Activated naive CD4-positive, alpha-beta T cell treated with anti-CD3 and anti-CD28 coated beads for 36 hours (primary cell): ENCODE results near the gene GNPNAT1. TPM values are rescaled to one million over a fixed set of nuclear protein-coding genes. Genes with fewer than 3 reads are reported as not detected.

Experiments
- CTCF ChIA-PET: fragments of 350-600 bp; sonication (Branson Sonifier 250); formaldehyde crosslinking; loops from one replicate; lab custom pipeline; 2021; ENCODE audit warnings: antibody characterized with exemption; lab: Charles Lee
- DNase-seq: peaks from one replicate; pipeline ENCODE4 v3.0.0-alpha.2; 2020
- H3K27ac Mint-ChIP-seq: one replicate; pipeline ENCODE4 v1.8.0; 2021; ENCODE audit warnings: mild to moderate bottlenecking, mixed read lengths
- H3K27me3 Mint-ChIP-seq: one replicate; pipeline ENCODE4 v1.8.0; 2021; ENCODE audit warnings: low read depth, mixed read lengths
- H3K36me3 Mint-ChIP-seq: one replicate; pipeline ENCODE4 v1.8.0; 2021; ENCODE audit warnings: low read depth, mixed read lengths
- H3K4me1 Mint-ChIP-seq: one replicate; pipeline ENCODE4 v1.8.0; 2021; ENCODE audit warnings: low read depth, mixed read lengths
- H3K4me3 Mint-ChIP-seq: one replicate; pipeline ENCODE4 v1.8.0; 2021; ENCODE audit warnings: mild to moderate bottlenecking, moderate library complexity, mixed read lengths
- H3K9me3 Mint-ChIP-seq: one replicate; pipeline ENCODE4 v1.8.0; 2021; ENCODE audit warnings: mixed read lengths
- intact Hi-C: fragments of 100-400 bp; cut with micrococcal nuclease; formaldehyde crosslinking; loops from one replicate; pipeline ENCODE4 v1.15.1; 2023
- total RNA-seq, 2 experiments: library from RNA; stranded (reverse); gene quantifications; one replicate each; pipeline ENCODE4 v1.2.3, GENCODE V29; 2021

GNPNAT1 gene
- total RNA-seq, 2 experiments from 2014 or later: 26.1 to 26.9 TPM

- DNase-seq: no peak
- CTCF ChIA-PET: interaction anchor here (1.5 to 4.4 kb wide), 3 partner anchors 138 to 484 kb away, joined by 3 to 23 read pairs (median 4); no protein-coding TSS in a partner anchor
- Mint-ChIP-seq H3K4me3 (no peak overlapping the region), H3K36me3 (no peaks in the 10 kb centered on the region), H3K27me3 (peaks cover 1% of the 10 kb centered on the region), H3K9me3 (no peaks in the 10 kb centered on the region), H3K4me1 (peaks cover 2% of the 10 kb centered on the region), H3K27ac (no peak overlapping the region)
- intact Hi-C loops: no loop called here
Measured at GRCh38 chr14:52821805-52822250, 30.4 kb upstream of the GNPNAT1 start.

GRCh38 chr14:52808101-52808500 is 16.7 kb upstream of the GNPNAT1 start:
- Mint-ChIP-seq H3K36me3 (no peaks in the 10 kb centered on the region), H3K27me3 (no peaks in the 10 kb centered on the region), H3K27ac (no peak overlapping the region), H3K4me3 (no peak overlapping the region), H3K4me1 (no peaks in the 10 kb centered on the region), H3K9me3 (no peaks in the 10 kb centered on the region)
- CTCF ChIA-PET: interaction anchor here (0.7 to 1.0 kb wide), 2 partner anchors 10 to 15 kb away, joined by 3 read pairs; no protein-coding TSS in a partner anchor
- intact Hi-C loops: no loop called here
- DNase-seq: no peak

- Mint-ChIP-seq H3K27ac (no peak overlapping the region), H3K4me3 (no peak overlapping the region), H3K27me3 (no peaks in the 10 kb centered on the region), H3K4me1 (peaks cover 4% of the 10 kb centered on the region), H3K36me3 (no peaks in the 10 kb centered on the region), H3K9me3 (no peaks in the 10 kb centered on the region)
- DNase-seq: no peak
- intact Hi-C loops: no loop called here
- CTCF ChIA-PET: no interaction called here
Measured at GRCh38 chr14:52806115-52806514, 14.7 kb upstream of the GNPNAT1 start.

GRCh38 chr14:52802597-52802996 is 11.2 kb upstream of the GNPNAT1 start:
- peaks cover 2% of the 10 kb centered on the region for H3K9me3 Mint-ChIP-seq
- peaks cover 9% of the 10 kb centered on the region for H3K4me1 Mint-ChIP-seq
- intact Hi-C loops: no loop called here
- no peak overlapping the region for H3K27ac Mint-ChIP-seq
- H3K27me3 Mint-ChIP-seq: no peaks in the 10 kb centered on the region
- no peak for DNase-seq
- H3K36me3 Mint-ChIP-seq: no peaks in the 10 kb centered on the region
- CTCF ChIA-PET: no interaction called here
- H3K4me3 Mint-ChIP-seq: no peak overlapping the region

- DNase-seq: no peak
- Mint-ChIP-seq H3K4me3 (no peak overlapping the region), H3K9me3 (peaks cover 5% of the 10 kb centered on the region), H3K27me3 (no peaks in the 10 kb centered on the region), H3K27ac (no peak overlapping the region), H3K4me1 (peaks cover 11% of the 10 kb centered on the region), H3K36me3 (no peaks in the 10 kb centered on the region)
- intact Hi-C loops: no loop called here
- CTCF ChIA-PET: no interaction called here
Measured at GRCh38 chr14:52801014-52801712, 9.8 kb upstream of the GNPNAT1 start.

GRCh38 chr14:52798826-52799225 is 7.4 kb upstream of the GNPNAT1 start:
- Mint-ChIP-seq H3K4me1 (peaks cover 11% of the 10 kb centered on the region), H3K9me3 (peaks cover 5% of the 10 kb centered on the region), H3K27me3 (no peaks in the 10 kb centered on the region), H3K36me3 (no peaks in the 10 kb centered on the region), H3K4me3 (no peak overlapping the region), H3K27ac (no peak overlapping the region)
- DNase-seq: no peak
- intact Hi-C loops: no loop called here
- CTCF ChIA-PET: no interaction called here

- no peaks in the 10 kb centered on the region for H3K27me3 Mint-ChIP-seq
- intact Hi-C loops: no loop called here
- DNase-seq: no peak
- peaks cover 11% of the 10 kb centered on the region for H3K4me1 Mint-ChIP-seq
- no peak overlapping the region for H3K4me3 Mint-ChIP-seq
- H3K9me3 Mint-ChIP-seq: peaks cover 5% of the 10 kb centered on the region
- CTCF ChIA-PET: interaction anchor here (0.6 kb wide), 1 partner anchor 166 kb away, joined by 3 read pairs; no protein-coding TSS in a partner anchor
- no peaks in the 10 kb centered on the region for H3K36me3 Mint-ChIP-seq
- H3K27ac Mint-ChIP-seq: no peak overlapping the region
Measured at GRCh38 chr14:52797653-52798052, 6.2 kb upstream of the GNPNAT1 start.

GRCh38 chr14:52793061-52793460 is 1.7 kb upstream of the GNPNAT1 start:
- Mint-ChIP-seq H3K4me1 (peaks cover 28% of the 10 kb centered on the region), H3K36me3 (peaks cover 3% of the 10 kb centered on the region), H3K4me3 (no peak overlapping the region), H3K27me3 (no peaks in the 10 kb centered on the region), H3K9me3 (peaks cover 5% of the 10 kb centered on the region), H3K27ac (no peak overlapping the region)
- no peak for DNase-seq
- CTCF ChIA-PET: no interaction called here
- intact Hi-C loops: loop anchor here (5.0 kb wide), 2 partner anchors 476 to 926 kb away; no protein-coding TSS in a partner anchor

GRCh38 chr14:52792097-52792415 is 649 bp upstream of the GNPNAT1 start:
- Mint-ChIP-seq H3K27me3 (no peaks in the 10 kb centered on the region), H3K4me3 (peak overlapping the region; percentile 75), H3K9me3 (peaks cover 2% of the 10 kb centered on the region), H3K36me3 (peaks cover 3% of the 10 kb centered on the region), H3K27ac (peak overlapping the region; percentile 46), H3K4me1 (peaks cover 28% of the 10 kb centered on the region)
- no peak for DNase-seq
- CTCF ChIA-PET: no interaction called here
- intact Hi-C loops: loop anchor here (5.0 kb wide), 2 partner anchors 475 to 925 kb away; no protein-coding TSS in a partner anchor

GRCh38 chr14:52790756-52791222 is 618 bp downstream of the GNPNAT1 start:
- Mint-ChIP-seq H3K4me3 (peak overlapping the region; percentile 94), H3K27me3 (no peaks in the 10 kb centered on the region), H3K4me1 (peaks cover 29% of the 10 kb centered on the region), H3K9me3 (no peaks in the 10 kb centered on the region), H3K36me3 (peaks cover 3% of the 10 kb centered on the region), H3K27ac (peak overlapping the region; percentile 50)
- DNase-seq: no peak
- CTCF ChIA-PET: no interaction called here
- intact Hi-C loops: loop anchor here (1.0 to 5.0 kb wide), 7 partner anchors 48 to 923 kb away; partner anchors contain the start of genes GPR137C, PSMC6, STYX and TXNDC16

GRCh38 chr14:52790011-52790755 is 1.2 kb downstream of the GNPNAT1 start:
- peaks cover 29% of the 10 kb centered on the region for H3K4me1 Mint-ChIP-seq
- H3K27me3 Mint-ChIP-seq: no peaks in the 10 kb centered on the region

GRCh38 chr14:52789118-52789517 is 2.3 kb downstream of the GNPNAT1 start:
- intact Hi-C loops: no loop called here
- H3K4me3 Mint-ChIP-seq: peak overlapping the region; percentile 21
- CTCF ChIA-PET: no interaction called here
- no peak for DNase-seq
- H3K27ac Mint-ChIP-seq: no peak overlapping the region
- H3K9me3 Mint-ChIP-seq: no peaks in the 10 kb centered on the region
- H3K36me3 Mint-ChIP-seq: peaks cover 3% of the 10 kb centered on the region
- H3K27me3 Mint-ChIP-seq: no peaks in the 10 kb centered on the region
- H3K4me1 Mint-ChIP-seq: peaks cover 29% of the 10 kb centered on the region

More at GRCh38 chr14:52790011-52790755, 1.2 kb downstream of the GNPNAT1 start:
- CTCF ChIA-PET: no interaction called here
- Mint-ChIP-seq H3K9me3 (no peaks in the 10 kb centered on the region), H3K36me3 (peaks cover 3% of the 10 kb centered on the region), H3K4me3 (peak overlapping the region; percentile 94), H3K27ac (no peak overlapping the region)
- intact Hi-C loops: loop anchor here (5.0 kb wide), 2 partner anchors 473 to 923 kb away; no protein-coding TSS in a partner anchor
- DNase-seq: no peak
